MV-4-11 (cell line): ENCODE data around the gene LAMP5.

Experiments
- DNase-seq: peaks from one replicate; lab custom pipeline; 2025; lab: John Stamatoyannopoulos, UW

The LAMP5 gene

GRCh38 chr20:9500121-9500520 is 14.3 kb upstream of the LAMP5 start:
- DNase-seq, result peak; percentile 93

GRCh38 chr20:9501473-9501872 is 12.9 kb upstream of the LAMP5 start:
- DNase-seq, result no peak

GRCh38 chr20:9503526-9504245 is 10.7 kb upstream of the LAMP5 start:
- peak; percentile 95 for DNase-seq

- peak; percentile 71 for DNase-seq
Measured at GRCh38 chr20:9506280-9506821, 8.0 kb upstream of the LAMP5 start.

GRCh38 chr20:9506964-9507369 is 7.4 kb upstream of the LAMP5 start:
- no peak for DNase-seq

GRCh38 chr20:9507544-9508239 is 6.7 kb upstream of the LAMP5 start:
- peak; percentile 53 for DNase-seq

GRCh38 chr20:9508240-9508661 is 6.1 kb upstream of the LAMP5 start:
- peak; percentile 42 for DNase-seq

- DNase-seq, result no peak
Measured at GRCh38 chr20:9508696-9509178, 5.7 kb upstream of the LAMP5 start.

GRCh38 chr20:9509246-9509645 is 5.1 kb upstream of the LAMP5 start:
- no peak for DNase-seq

- DNase-seq, result peak; percentile 77
Measured at GRCh38 chr20:9510911-9511310, 3.5 kb upstream of the LAMP5 start.

- DNase-seq, result peak; percentile 84
Measured at GRCh38 chr20:9514072-9514460, 324 bp upstream of the LAMP5 start.

- DNase-seq, result no peak
Measured at GRCh38 chr20:9515214-9515585, 810 bp downstream of the LAMP5 start.

GRCh38 chr20:9515741-9516233 is 1.4 kb downstream of the LAMP5 start:
- peak; percentile 42 for DNase-seq

GRCh38 chr20:9516234-9516871 is 2.0 kb downstream of the LAMP5 start:
- peak; percentile 67 for DNase-seq

- DNase-seq, result no peak
Measured at GRCh38 chr20:9517297-9518162, 3.1 kb downstream of the LAMP5 start.

- no peak for DNase-seq
Measured at GRCh38 chr20:9518576-9519175, 4.3 kb downstream of the LAMP5 start.

GRCh38 chr20:9520086-9520485 is 5.7 kb downstream of the LAMP5 start:
- no peak for DNase-seq

GRCh38 chr20:9523636-9524035 is 9.2 kb downstream of the LAMP5 start:
- DNase-seq, result peak; percentile 75

GRCh38 chr20:9531581-9531980 is 17.2 kb downstream of the LAMP5 start:
- DNase-seq, result no peak

- DNase-seq, result no peak
Measured at GRCh38 chr20:9532069-9532838, 17.9 kb downstream of the LAMP5 start.
